Vagina (tissue), 2 donors: ENCODE results near the gene ERMAP.
"Not testable (repeated sequence)": the region's sequence is repeated elsewhere in the genome, so short reads cannot be mapped to it uniquely, and the experiment has no call there.

Source experiments
- POLR2A ChIP-seq, 2 donors: fragments of 450-650 bp; IDR thresholded peaks; one replicate each; pipeline ENCODE4 v1.6.1; 2017; ENCODE audit warnings: antibody characterized with exemption in 2 of 2, mild to moderate bottlenecking in 2 of 2, moderate library complexity in 2 of 2
- POLR2AphosphoS5 ChIP-seq, 2 donors: sonication (generic); formaldehyde crosslinking; IDR thresholded peaks; one replicate each; pipeline ENCODE4 v1.9.0; 2017; ENCODE audit warnings: antibody characterized with exemption in 2 of 2, mild to moderate bottlenecking in 2 of 2, low read depth in 1 of 2; ENCODE audit not compliant: insufficient read depth in 1 of 2
- TF ChIP-seq, protein P1 (sequence below), 3 experiments: fragments of 450-650 bp in 2 of 3; fragments of 200-600 bp in 1 of 3; sonication (generic) in 1 of 3; IDR thresholded peaks; one replicate each; pipeline ENCODE4 v1.5.1; 2017 to 2019; ENCODE audit warnings: antibody characterized with exemption in 3 of 3, mild to moderate bottlenecking in 2 of 3, moderate library complexity in 2 of 3

DNA sequence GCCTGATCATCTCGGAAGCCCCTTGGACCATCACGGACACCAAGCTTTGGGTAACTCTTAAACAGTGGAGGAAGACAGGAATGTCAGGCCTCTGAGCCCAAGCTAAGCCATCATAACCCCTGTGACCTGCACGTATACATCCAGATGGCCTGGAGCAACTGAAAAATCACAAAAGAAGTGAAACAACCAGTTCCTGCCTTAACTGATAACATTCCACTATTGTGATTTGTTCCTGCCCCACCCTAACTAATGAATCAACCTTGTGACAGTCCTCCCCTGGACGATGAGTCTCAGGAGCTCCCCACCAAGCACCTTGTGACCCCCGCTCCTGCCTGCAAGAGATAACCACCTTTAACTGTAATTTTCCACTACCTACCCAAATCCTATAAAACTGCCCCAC is 42.4 kb downstream of the ERMAP start:
- TF ChIP-seq, protein P1, sequence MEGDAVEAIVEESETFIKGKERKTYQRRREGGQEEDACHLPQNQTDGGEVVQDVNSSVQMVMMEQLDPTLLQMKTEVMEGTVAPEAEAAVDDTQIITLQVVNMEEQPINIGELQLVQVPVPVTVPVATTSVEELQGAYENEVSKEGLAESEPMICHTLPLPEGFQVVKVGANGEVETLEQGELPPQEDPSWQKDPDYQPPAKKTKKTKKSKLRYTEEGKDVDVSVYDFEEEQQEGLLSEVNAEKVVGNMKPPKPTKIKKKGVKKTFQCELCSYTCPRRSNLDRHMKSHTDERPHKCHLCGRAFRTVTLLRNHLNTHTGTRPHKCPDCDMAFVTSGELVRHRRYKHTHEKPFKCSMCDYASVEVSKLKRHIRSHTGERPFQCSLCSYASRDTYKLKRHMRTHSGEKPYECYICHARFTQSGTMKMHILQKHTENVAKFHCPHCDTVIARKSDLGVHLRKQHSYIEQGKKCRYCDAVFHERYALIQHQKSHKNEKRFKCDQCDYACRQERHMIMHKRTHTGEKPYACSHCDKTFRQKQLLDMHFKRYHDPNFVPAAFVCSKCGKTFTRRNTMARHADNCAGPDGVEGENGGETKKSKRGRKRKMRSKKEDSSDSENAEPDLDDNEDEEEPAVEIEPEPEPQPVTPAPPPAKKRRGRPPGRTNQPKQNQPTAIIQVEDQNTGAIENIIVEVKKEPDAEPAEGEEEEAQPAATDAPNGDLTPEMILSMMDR (IDR thresholded peaks at IDR 0.05): not testable (repeated sequence)
- not testable (repeated sequence) for TF ChIP-seq POLR2AphosphoS5 (IDR thresholded peaks at IDR 0.05; ENCODE audit: insufficient read depth in 1 of 2, low read depth in 1 of 2); POLR2A (IDR thresholded peaks at IDR 0.05)
